Nephron progenitor cell (in vitro differentiated cells): ENCODE measurements around the gene TNPO3.

Experiments used
- DNase-seq: peaks from one replicate; pipeline ENCODE4 v3.0.0; 2021
- H3K27ac Mint-ChIP-seq: 2 replicates; pipeline ENCODE4 v1.8.0; 2021; ENCODE audit warnings: mild to moderate bottlenecking, moderate library complexity, mixed read lengths
- H3K27me3 Mint-ChIP-seq: 2 replicates; pipeline ENCODE4 v1.8.0; 2021; ENCODE audit warnings: mild to moderate bottlenecking, low read depth, mixed read lengths; ENCODE audit not compliant: poor library complexity
- H3K36me3 Mint-ChIP-seq: 2 replicates; pipeline ENCODE4 v1.8.0; 2021; ENCODE audit warnings: low read depth, mixed read lengths
- H3K4me1 Mint-ChIP-seq: 2 replicates; pipeline ENCODE4 v1.8.0; 2021; ENCODE audit warnings: mixed read lengths
- H3K4me3 Mint-ChIP-seq: 2 replicates; pipeline ENCODE4 v1.8.0; 2021; ENCODE audit warnings: mild to moderate bottlenecking, moderate library complexity, mixed read lengths
- H3K9me3 Mint-ChIP-seq: 2 replicates; pipeline ENCODE4 v1.8.0; 2021; ENCODE audit warnings: mild to moderate bottlenecking, moderate library complexity, mixed read lengths
- TF ChIP-seq, protein P1 (sequence below): fragments of 200-600 bp; sonication (generic); IDR thresholded peaks from 2 replicates; pipeline ENCODE4 v1.5.0; 2021; ENCODE audit warnings: antibody characterized with exemption

Gene TNPO3

DNA sequence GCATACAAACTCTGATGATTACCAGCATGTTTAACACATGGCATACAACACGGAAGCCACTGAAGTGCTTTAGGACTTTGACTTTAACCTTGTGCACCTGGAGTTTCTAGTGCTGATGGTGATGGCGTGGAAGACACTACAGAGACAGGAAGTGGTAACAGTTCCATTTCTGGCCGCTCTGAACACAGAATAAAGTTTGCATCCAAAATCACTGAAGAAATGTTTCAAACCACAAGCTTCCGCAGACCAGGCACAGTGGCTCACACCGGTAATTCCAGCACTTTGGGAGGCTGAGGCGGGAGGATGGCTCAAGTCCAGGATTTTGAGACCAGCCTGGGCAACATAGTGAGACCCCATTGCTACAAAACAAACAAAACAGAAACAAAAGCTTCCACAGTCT is 40.3 kb upstream of the TNPO3 start:
- no peak overlapping the region for H3K4me3 Mint-ChIP-seq
- H3K27me3 Mint-ChIP-seq, result peaks cover 19% of the 10 kb centered on the region
- TF ChIP-seq, protein P1, sequence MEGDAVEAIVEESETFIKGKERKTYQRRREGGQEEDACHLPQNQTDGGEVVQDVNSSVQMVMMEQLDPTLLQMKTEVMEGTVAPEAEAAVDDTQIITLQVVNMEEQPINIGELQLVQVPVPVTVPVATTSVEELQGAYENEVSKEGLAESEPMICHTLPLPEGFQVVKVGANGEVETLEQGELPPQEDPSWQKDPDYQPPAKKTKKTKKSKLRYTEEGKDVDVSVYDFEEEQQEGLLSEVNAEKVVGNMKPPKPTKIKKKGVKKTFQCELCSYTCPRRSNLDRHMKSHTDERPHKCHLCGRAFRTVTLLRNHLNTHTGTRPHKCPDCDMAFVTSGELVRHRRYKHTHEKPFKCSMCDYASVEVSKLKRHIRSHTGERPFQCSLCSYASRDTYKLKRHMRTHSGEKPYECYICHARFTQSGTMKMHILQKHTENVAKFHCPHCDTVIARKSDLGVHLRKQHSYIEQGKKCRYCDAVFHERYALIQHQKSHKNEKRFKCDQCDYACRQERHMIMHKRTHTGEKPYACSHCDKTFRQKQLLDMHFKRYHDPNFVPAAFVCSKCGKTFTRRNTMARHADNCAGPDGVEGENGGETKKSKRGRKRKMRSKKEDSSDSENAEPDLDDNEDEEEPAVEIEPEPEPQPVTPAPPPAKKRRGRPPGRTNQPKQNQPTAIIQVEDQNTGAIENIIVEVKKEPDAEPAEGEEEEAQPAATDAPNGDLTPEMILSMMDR, result no peak
- no peak for DNase-seq
- no peak overlapping the region for H3K27ac Mint-ChIP-seq
- no peaks in the 10 kb centered on the region for H3K36me3 Mint-ChIP-seq
- H3K4me1 Mint-ChIP-seq, result peaks cover 5% of the 10 kb centered on the region
- H3K9me3 Mint-ChIP-seq, result no peaks in the 10 kb centered on the region

GRCh38 chr7:129094501-129094900 is 39.6 kb upstream of the TNPO3 start:
- Mint-ChIP-seq H3K27ac (no peak overlapping the region), H3K27me3 (peaks cover 24% of the 10 kb centered on the region), H3K36me3 (no peaks in the 10 kb centered on the region), H3K4me1 (peaks cover 11% of the 10 kb centered on the region), H3K9me3 (no peaks in the 10 kb centered on the region), H3K4me3 (no peak overlapping the region)
- DNase-seq, result no peak
- TF ChIP-seq, protein P1, result no peak

GRCh38 chr7:129093867-129094456 is 39.1 kb upstream of the TNPO3 start:
- DNase-seq, result no peak
- Mint-ChIP-seq H3K27me3 (peaks cover 25% of the 10 kb centered on the region), H3K4me3 (no peak overlapping the region), H3K9me3 (no peaks in the 10 kb centered on the region), H3K27ac (no peak overlapping the region), H3K4me1 (peaks cover 12% of the 10 kb centered on the region), H3K36me3 (no peaks in the 10 kb centered on the region)
- TF ChIP-seq, protein P1, result no peak

GRCh38 chr7:129091484-129092002 is 36.6 kb upstream of the TNPO3 start:
- TF ChIP-seq, protein P1, result peak; percentile 97
- peaks cover 27% of the 10 kb centered on the region for H3K27me3 Mint-ChIP-seq
- no peak overlapping the region for H3K4me3 Mint-ChIP-seq
- H3K9me3 Mint-ChIP-seq, result no peaks in the 10 kb centered on the region
- DNase-seq, result peak; percentile 94
- peaks cover 12% of the 10 kb centered on the region for H3K4me1 Mint-ChIP-seq
- no peak overlapping the region for H3K27ac Mint-ChIP-seq
- H3K36me3 Mint-ChIP-seq, result no peaks in the 10 kb centered on the region

DNA sequence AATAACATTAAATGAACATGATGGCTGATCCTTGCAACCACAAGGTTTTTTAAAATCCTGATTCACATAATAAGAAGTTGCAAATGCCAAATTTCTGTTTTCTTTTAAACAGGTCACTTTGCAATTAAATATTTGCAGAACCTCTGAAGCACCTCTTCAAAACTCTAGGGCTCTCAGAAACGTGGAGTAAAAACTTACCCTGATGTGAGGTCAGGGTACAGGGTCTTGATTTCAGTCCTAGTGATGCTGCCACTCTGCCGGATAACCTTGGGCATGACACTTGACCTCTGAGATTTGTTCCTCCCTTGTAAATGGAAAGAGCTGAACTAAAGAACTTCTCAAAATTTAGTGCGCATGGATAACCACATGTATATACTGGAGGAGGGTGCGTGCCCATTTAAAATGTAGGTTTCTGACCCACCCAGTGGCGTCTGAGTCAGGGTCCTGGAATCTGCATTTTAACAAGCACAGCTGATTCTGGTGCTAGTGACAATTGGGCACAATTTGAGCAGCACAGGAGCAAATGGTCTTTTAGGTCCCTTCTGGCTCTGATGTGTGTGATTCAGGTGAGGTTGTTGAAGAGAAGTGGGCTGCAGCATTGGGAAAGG is 35.5 kb upstream of the TNPO3 start:
- Mint-ChIP-seq H3K4me1 (peaks cover 12% of the 10 kb centered on the region), H3K27ac (no peak overlapping the region), H3K9me3 (no peaks in the 10 kb centered on the region), H3K27me3 (peaks cover 18% of the 10 kb centered on the region), H3K4me3 (no peak overlapping the region), H3K36me3 (no peaks in the 10 kb centered on the region)
- TF ChIP-seq, protein P1, result no peak
- DNase-seq, result no peak
